Measurements from ENCODE around the gene BAG2. TPM values are rescaled to one million over a fixed set of nuclear protein-coding genes. Genes with fewer than 3 reads are reported as not detected.

The BAG2 gene
- total and polyA plus RNA-seq, 2 of the 13 experiments (the other 11 are each of a cell fraction or from before 2014, with no cell fraction given), result 5.7 to 15.1 TPM

DNA sequence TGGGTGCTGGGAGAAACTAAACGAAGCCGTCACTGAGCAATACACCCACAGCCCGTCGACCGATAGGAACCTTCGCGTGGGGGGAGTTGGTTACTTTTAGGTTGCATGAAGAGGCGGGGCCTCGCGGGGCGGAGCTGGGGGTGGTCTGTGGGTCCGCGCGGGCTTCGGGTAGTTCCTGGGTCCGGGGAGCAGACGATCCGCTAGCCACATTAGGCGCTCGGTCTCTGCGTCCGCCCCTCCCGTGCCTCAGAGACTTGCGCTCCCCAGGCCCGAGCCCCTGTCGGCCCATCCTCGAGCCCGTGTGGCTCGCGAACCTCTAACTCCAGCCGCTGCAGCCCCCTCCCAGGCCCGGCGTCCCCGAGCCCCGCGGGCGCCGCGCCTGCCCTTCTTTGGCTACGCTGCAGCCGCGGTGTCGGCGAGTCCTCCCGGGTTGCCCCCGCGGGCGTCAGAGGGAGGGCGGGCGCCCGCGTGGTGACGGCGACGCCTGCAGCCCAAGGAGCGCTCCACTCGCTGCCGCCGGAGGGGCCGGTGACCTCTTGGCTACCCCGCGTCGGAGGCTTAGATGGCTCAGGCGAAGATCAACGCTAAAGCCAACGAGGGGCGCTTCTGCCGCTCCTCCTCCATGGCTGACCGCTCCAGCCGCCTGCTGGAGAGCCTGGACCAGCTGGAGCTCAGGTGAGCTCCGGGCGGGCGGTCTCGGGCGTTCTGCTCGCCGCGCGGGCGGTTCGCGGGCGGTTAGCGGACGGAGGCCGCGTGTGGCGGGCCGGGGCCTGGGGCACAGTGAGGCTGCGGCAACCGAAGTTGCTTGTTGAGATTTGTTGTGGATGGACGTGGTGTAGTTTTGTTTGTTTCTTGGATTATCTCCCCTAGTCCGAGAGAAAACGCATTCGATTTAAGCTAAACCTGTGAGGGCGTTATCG, at the start of gene BAG2 (continued):
- TF ChIP-seq SOX6 (IDR thresholded peaks at IDR 0.05) (no peak), SOX6 (CRISPR knock-in tag; IDR thresholded peaks at IDR 0.05) (peak; percentile 51), ISL2 (CRISPR knock-in tag; IDR thresholded peaks at IDR 0.05) (peak; percentile 74; the same call in 1 of the 2 replicates), THAP8 (CRISPR knock-in tag; IDR thresholded peaks at IDR 0.05; ENCODE audit: borderline replicate concordance) (0 out of 2 replicates have a peak, but pooled peaks have one; percentile 33), EZH2 (conservative IDR thresholded peaks at IDR 0.05; ENCODE audit: low read depth, low read length) (no peak), ATRX (CRISPR knock-in tag; IDR thresholded peaks at IDR 0.05; ENCODE audit: borderline replicate concordance) (no peak), WIZ (CRISPR knock-in tag; IDR thresholded peaks at IDR 0.05) (0 out of 2 replicates have a peak, but pooled peaks have one; percentile 21), BRD4 (CRISPR knock-in tag; IDR thresholded peaks at IDR 0.05) (peak; percentile 92), RNF2 (conservative IDR thresholded peaks at IDR 0.05; ENCODE audit: low read depth) (peak; percentile 68; the same call in 1 of the 2 replicates), ZNF335 (CRISPR knock-in tag; IDR thresholded peaks at IDR 0.05) (no peak), ZNF230 (CRISPR knock-in tag; IDR thresholded peaks at IDR 0.05) (peak; percentile 69), MTF2 (CRISPR knock-in tag; IDR thresholded peaks at IDR 0.05; ENCODE audit: borderline replicate concordance) (no peak), TBX2 (CRISPR knock-in tag; IDR thresholded peaks at IDR 0.05; ENCODE audit: borderline replicate concordance) (peak; percentile 93), ZNF432 (CRISPR knock-in tag; IDR thresholded peaks at IDR 0.05; ENCODE audit: borderline replicate concordance) (peak; percentile 37; the same call in 1 of the 2 replicates), KLF15 (CRISPR knock-in tag; IDR thresholded peaks at IDR 0.05; ENCODE audit: borderline replicate concordance) (peak; percentile 41), GTF2F1 (IDR thresholded peaks at IDR 0.05; ENCODE audit: low read length) (no peak), SP5 (CRISPR knock-in tag; IDR thresholded peaks at IDR 0.05; ENCODE audit: borderline replicate concordance, low read depth) (peak; percentile 61), ZNF780A (CRISPR knock-in tag; IDR thresholded peaks at IDR 0.05) (no peak; the same call in 1 of the 2 replicates), RORA (CRISPR knock-in tag; IDR thresholded peaks at IDR 0.05) (no peak), ZMYM2 (CRISPR knock-in tag; IDR thresholded peaks at IDR 0.05) (no peak; the same call in 1 of the 2 replicates), FOXC1 (CRISPR knock-in tag; IDR thresholded peaks at IDR 0.05; ENCODE audit: borderline replicate concordance) (no peak; the same call in none of the 2 replicates), ZNF496 (CRISPR knock-in tag; IDR thresholded peaks at IDR 0.05; ENCODE audit: insufficient replicate concordance) (no peak), ZNF577 (CRISPR knock-in tag; IDR thresholded peaks at IDR 0.05; ENCODE audit: borderline replicate concordance, low read depth) (no peak), GZF1 (CRISPR knock-in tag; IDR thresholded peaks at IDR 0.05) (0 out of 2 replicates have a peak, but pooled peaks have one; percentile 86), ARHGAP35 (CRISPR knock-in tag; IDR thresholded peaks at IDR 0.05; ENCODE audit: borderline replicate concordance) (peak; percentile 57; the same call in 1 of the 2 replicates)
- TF ChIP-seq, protein P1, sequence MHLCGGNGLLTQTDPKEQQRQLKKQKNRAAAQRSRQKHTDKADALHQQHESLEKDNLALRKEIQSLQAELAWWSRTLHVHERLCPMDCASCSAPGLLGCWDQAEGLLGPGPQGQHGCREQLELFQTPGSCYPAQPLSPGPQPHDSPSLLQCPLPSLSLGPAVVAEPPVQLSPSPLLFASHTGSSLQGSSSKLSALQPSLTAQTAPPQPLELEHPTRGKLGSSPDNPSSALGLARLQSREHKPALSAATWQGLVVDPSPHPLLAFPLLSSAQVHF (CRISPR knock-in tag; IDR thresholded peaks at IDR 0.05), result peak; percentile 76; the same call in 1 of the 2 replicates
- TF ChIP-seq, protein P2, sequence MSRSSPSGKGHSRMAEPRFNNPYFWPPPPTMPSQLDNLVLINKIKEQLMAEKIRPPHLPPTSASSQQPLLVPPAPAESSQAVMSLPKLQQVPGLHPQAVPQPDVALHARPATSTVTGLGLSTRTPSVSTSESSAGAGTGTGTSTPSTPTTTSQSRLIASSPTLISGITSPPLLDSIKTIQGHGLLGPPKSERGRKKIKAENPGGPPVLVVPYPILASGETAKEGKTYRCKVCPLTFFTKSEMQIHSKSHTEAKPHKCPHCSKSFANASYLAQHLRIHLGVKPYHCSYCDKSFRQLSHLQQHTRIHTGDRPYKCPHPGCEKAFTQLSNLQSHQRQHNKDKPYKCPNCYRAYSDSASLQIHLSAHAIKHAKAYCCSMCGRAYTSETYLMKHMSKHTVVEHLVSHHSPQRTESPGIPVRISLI (CRISPR knock-in tag; IDR thresholded peaks at IDR 0.05; ENCODE audit: borderline replicate concordance), result peak; percentile 40; the same call in 1 of the 2 replicates
- TF ChIP-seq, protein P3, sequence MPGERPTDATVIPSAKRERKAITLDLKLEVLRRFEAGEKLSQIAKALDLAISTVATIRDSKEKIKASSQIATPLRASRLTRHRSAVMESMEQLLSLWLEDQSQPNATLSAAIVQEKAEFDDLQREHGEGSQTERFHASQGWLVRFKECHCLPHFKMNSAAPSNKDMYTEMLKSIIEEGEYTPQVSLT (CRISPR knock-in tag; IDR thresholded peaks at IDR 0.05; ENCODE audit: borderline replicate concordance, low read depth), result no peak

Data from HepG2 (cell line).